Panc1 (cell line): ENCODE measurements around the gene KRT73. TPM values are rescaled to one million over a fixed set of nuclear protein-coding genes. Genes with fewer than 3 reads are reported as not detected.
A peak's percentile ranks its signal among the peaks of the same experiment; 100 is the strongest.

Source experiments
- ATAC-seq: fragments of 200-7000 bp; cut with Tn5 transposase; 2 replicates; pipeline ENCODE4 v1.9.1; 2020; ENCODE audit warnings: mild to moderate bottlenecking, moderate library complexity
- BruUV-seq: library from RNA; stranded (reverse); fragments of 400-500 nt; replicated peaks from 2 replicates; lab custom pipeline; 2021; lab: Mats Ljungman, UMichigan
- CTCF ChIA-PET: fragments of 300-600 bp; sonication (Branson Sonifier 250); formaldehyde crosslinking; loops from one replicate; lab custom pipeline; 2022; ENCODE audit warnings: antibody characterized with exemption; lab: Charles Lee
- POLR2A ChIA-PET: fragments of 300-600 bp; sonication (Branson Sonifier 250); formaldehyde crosslinking; loops from one replicate; lab custom pipeline; 2022; ENCODE audit warnings: antibody characterized with exemption; lab: Charles Lee
- DNase-seq: peaks from one replicate; pipeline ENCODE4 v3.0.0-alpha.2; 2010; ENCODE audit warnings: low read depth, low spot score
- H3K27ac ChIP-seq: 2 replicates; pipeline ENCODE4 v1.5.1; 2011; ENCODE audit warnings: mild to moderate bottlenecking, low read length, inconsistent platforms
- H3K27me3 ChIP-seq: fragments of 200-500 bp; sonication (Bioruptor generic); 2 replicates; pipeline ENCODE4 v1.6.0; 2014; ENCODE audit warnings: low read length, inconsistent platforms; ENCODE audit not compliant: control insufficient read depth, insufficient read depth
- H3K36me3 ChIP-seq: fragments of 200-500 bp; sonication (Bioruptor generic); 2 replicates; pipeline ENCODE4 v1.5.1; 2014; ENCODE audit warnings: inconsistent platforms, mild to moderate bottlenecking, low read length, moderate library complexity; ENCODE audit not compliant: control insufficient read depth, insufficient read depth
- H3K4me1 ChIP-seq: 2 replicates; pipeline ENCODE4 v1.5.1; 2011; ENCODE audit warnings: inconsistent platforms, mild to moderate bottlenecking, low read length, moderate library complexity; ENCODE audit not compliant: control insufficient read depth, insufficient read depth
- H3K4me3 ChIP-seq, 2 experiments: 2 replicates each; pipeline ENCODE4 v1.5.1; 2011 to 2012; ENCODE audit warnings: low read depth in 2 of 2, low read length in 2 of 2, mild to moderate bottlenecking in 2 of 2, inconsistent platforms in 1 of 2, moderate library complexity in 1 of 2
- H3K9me3 ChIP-seq: fragments of 200-500 bp; sonication (Bioruptor generic); 2 replicates; pipeline ENCODE4 v1.5.1; 2014; ENCODE audit warnings: low read depth, mild to moderate bottlenecking, inconsistent platforms, low read length, moderate library complexity; ENCODE audit not compliant: control insufficient read depth, insufficient read depth
- CTCF ChIP-seq: fragments of 450-650 bp; IDR thresholded peaks from 2 replicates; pipeline ENCODE4 v1.5.1; 2017; ENCODE audit warnings: mild to moderate bottlenecking
- POLR2AphosphoS5 ChIP-seq: IDR thresholded peaks from 2 replicates; pipeline ENCODE4 v1.6.1; 2012; ENCODE audit warnings: mild to moderate bottlenecking, low read depth, low read length, moderate library complexity
- REST ChIP-seq, 2 experiments: IDR thresholded peaks; 2 replicates each; pipeline ENCODE4 v1.6.1; 2011 to 2012; ENCODE audit warnings: low read depth in 2 of 2, control low read depth in 1 of 2, low read length in 1 of 2, mild to moderate bottlenecking in 1 of 2, moderate library complexity in 1 of 2; ENCODE audit not compliant: insufficient read depth in 1 of 2
- SIN3A ChIP-seq: IDR thresholded peaks from 2 replicates; pipeline ENCODE4 v1.6.1; 2012; ENCODE audit warnings: low read depth, mild to moderate bottlenecking, low read length, moderate library complexity, borderline replicate concordance; ENCODE audit not compliant: insufficient read depth
- TCF7L2 ChIP-seq: IDR thresholded peaks from 2 replicates; pipeline ENCODE4 v1.6.1; 2011; ENCODE audit warnings: mild to moderate bottlenecking, low read depth, low read length, inconsistent platforms
- in situ Hi-C: cut with HindIII; loops from 2 replicates; pipeline ENCODE4 v1.10.0; 2016; ENCODE audit warnings: low sequenced_read_pairs, low pct_unique_long_range_greater_than_20kb
- intact Hi-C: fragments of 100-400 bp; cut with micrococcal nuclease; formaldehyde crosslinking; loops from one replicate; pipeline ENCODE4 v1.10.0; 2022; ENCODE audit not compliant: unreplicated experiment
- total RNA-seq: library from RNA; stranded (reverse); gene quantifications from one replicate; pipeline ENCODE4 v1.2.1, GENCODE V29; 2021; ENCODE audit not compliant: unreplicated experiment

Gene KRT73
- total RNA-seq, 1 experiment from 2014 or later: not detected

GRCh38 chr12:52618866-52619265, 507 bp upstream of the KRT73 start:
- POLR2A ChIA-PET: no interaction called here
- no peak overlapping the region for H3K27ac ChIP-seq
- no TSS peak for BruUV-seq
- in situ Hi-C loops (no loop called here), intact Hi-C loops (no loop called here)
- H3K36me3 ChIP-seq: no peaks in the 10 kb centered on the region
- no peak overlapping the region for H3K4me3 ChIP-seq
- DNase-seq (no peak), ATAC-seq (no peak)
- no peaks in the 10 kb centered on the region for H3K4me1 ChIP-seq
- CTCF ChIA-PET: interaction anchor here (0.7 kb wide), 1 partner anchor 120 kb away, joined by 5 read pairs; no protein-coding TSS in a partner anchor
- TF ChIP-seq REST (IDR thresholded peaks at IDR 0.05; ENCODE audit: insufficient read depth in 1 of 2, low read depth in 2 of 2, low read length in 1 of 2) (no peak), CTCF (no peak), POLR2AphosphoS5 (no peak), TCF7L2 (no peak), SIN3A (no peak)
- no peaks in the 10 kb centered on the region for H3K9me3 ChIP-seq
- peaks cover 9% of the 10 kb centered on the region for H3K27me3 ChIP-seq

GRCh38 chr12:52617403-52617785, 965 bp downstream of the KRT73 start:
- no peak for TF ChIP-seq CTCF
- no peak for TF ChIP-seq TCF7L2
- no peak for TF ChIP-seq REST (IDR thresholded peaks at IDR 0.05; ENCODE audit: insufficient read depth in 1 of 2, low read depth in 2 of 2, low read length in 1 of 2)
- TF ChIP-seq SIN3A: no peak
- no peak for TF ChIP-seq POLR2AphosphoS5
- peaks cover 3% of the 10 kb centered on the region for H3K27me3 ChIP-seq
- no peaks in the 10 kb centered on the region for H3K9me3 ChIP-seq
- ChIA-PET CTCF (no interaction called here), POLR2A (no interaction called here)
- H3K4me1 ChIP-seq: no peaks in the 10 kb centered on the region
- no TSS peak for BruUV-seq
- in situ Hi-C loops (no loop called here), intact Hi-C loops (no loop called here)
- 0 out of 2 replicates have a peak, but pooled peaks have one; percentile 24 for ATAC-seq
- H3K27ac ChIP-seq: no peak overlapping the region
- no peak overlapping the region for H3K4me3 ChIP-seq
- no peaks in the 10 kb centered on the region for H3K36me3 ChIP-seq
- DNase-seq: no peak
